ENCODE results near the gene CCNL2.
"Not testable (repeated sequence)": the region's sequence is repeated elsewhere in the genome, so short reads cannot be mapped to it uniquely, and the experiment has no call there.

Gene CCNL2

DNA sequence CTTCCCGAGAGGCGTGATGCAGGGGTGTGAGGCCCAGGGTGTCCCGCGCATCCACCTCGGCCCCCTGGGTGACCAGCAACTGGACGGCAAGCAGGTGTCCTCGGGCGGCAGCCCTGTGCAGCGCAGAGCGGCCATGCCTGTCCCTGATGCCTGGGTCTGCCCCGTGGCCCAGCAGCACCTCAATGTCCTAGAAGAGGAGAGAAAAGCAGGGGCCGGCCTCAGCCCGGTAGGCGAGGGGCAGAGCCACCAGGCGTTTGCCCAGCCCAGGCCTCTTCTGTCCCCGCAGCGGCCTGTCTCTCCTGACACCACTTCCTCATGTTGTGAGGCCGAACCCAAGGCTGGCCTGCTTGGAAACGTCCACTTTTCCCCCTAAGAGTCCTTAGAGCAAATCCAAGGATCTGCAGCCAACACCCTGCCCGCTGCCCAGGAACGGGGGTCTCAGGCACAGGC is 20.3 kb upstream of the CCNL2 start:
- Histone ChIP-seq H3K27me3 (ENCODE audit: insufficient read depth, poor library complexity, severe bottlenecking) (no peaks in the 10 kb centered on the region), H3K27ac (replicated peaks) (no peak overlapping the region), H3K4me3 (replicated peaks; ENCODE audit: insufficient read depth, low read length) (no peak overlapping the region)
- TF ChIP-seq, protein P1, sequence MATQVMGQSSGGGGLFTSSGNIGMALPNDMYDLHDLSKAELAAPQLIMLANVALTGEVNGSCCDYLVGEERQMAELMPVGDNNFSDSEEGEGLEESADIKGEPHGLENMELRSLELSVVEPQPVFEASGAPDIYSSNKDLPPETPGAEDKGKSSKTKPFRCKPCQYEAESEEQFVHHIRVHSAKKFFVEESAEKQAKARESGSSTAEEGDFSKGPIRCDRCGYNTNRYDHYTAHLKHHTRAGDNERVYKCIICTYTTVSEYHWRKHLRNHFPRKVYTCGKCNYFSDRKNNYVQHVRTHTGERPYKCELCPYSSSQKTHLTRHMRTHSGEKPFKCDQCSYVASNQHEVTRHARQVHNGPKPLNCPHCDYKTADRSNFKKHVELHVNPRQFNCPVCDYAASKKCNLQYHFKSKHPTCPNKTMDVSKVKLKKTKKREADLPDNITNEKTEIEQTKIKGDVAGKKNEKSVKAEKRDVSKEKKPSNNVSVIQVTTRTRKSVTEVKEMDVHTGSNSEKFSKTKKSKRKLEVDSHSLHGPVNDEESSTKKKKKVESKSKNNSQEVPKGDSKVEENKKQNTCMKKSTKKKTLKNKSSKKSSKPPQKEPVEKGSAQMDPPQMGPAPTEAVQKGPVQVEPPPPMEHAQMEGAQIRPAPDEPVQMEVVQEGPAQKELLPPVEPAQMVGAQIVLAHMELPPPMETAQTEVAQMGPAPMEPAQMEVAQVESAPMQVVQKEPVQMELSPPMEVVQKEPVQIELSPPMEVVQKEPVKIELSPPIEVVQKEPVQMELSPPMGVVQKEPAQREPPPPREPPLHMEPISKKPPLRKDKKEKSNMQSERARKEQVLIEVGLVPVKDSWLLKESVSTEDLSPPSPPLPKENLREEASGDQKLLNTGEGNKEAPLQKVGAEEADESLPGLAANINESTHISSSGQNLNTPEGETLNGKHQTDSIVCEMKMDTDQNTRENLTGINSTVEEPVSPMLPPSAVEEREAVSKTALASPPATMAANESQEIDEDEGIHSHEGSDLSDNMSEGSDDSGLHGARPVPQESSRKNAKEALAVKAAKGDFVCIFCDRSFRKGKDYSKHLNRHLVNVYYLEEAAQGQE (IDR thresholded peaks at IDR 0.05; ENCODE audit: insufficient replicate concordance, low read depth): no peak
- TF ChIP-seq, protein P2, sequence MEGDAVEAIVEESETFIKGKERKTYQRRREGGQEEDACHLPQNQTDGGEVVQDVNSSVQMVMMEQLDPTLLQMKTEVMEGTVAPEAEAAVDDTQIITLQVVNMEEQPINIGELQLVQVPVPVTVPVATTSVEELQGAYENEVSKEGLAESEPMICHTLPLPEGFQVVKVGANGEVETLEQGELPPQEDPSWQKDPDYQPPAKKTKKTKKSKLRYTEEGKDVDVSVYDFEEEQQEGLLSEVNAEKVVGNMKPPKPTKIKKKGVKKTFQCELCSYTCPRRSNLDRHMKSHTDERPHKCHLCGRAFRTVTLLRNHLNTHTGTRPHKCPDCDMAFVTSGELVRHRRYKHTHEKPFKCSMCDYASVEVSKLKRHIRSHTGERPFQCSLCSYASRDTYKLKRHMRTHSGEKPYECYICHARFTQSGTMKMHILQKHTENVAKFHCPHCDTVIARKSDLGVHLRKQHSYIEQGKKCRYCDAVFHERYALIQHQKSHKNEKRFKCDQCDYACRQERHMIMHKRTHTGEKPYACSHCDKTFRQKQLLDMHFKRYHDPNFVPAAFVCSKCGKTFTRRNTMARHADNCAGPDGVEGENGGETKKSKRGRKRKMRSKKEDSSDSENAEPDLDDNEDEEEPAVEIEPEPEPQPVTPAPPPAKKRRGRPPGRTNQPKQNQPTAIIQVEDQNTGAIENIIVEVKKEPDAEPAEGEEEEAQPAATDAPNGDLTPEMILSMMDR (IDR thresholded peaks at IDR 0.05; ENCODE audit: insufficient read depth, low read length): no peak
- no peak for TF ChIP-seq GABPA (IDR thresholded peaks at IDR 0.05; ENCODE audit: low read depth)
- no peak for TF ChIP-seq POLR2AphosphoS5 (IDR thresholded peaks at IDR 0.05; ENCODE audit: low read depth)
- TF ChIP-seq SPI1 (IDR thresholded peaks at IDR 0.05; ENCODE audit: borderline replicate concordance, low read depth): no peak
- no peak for DNase-seq (ENCODE audit: low read depth in 1 of 2, low spot score in 1 of 2)

DNA sequence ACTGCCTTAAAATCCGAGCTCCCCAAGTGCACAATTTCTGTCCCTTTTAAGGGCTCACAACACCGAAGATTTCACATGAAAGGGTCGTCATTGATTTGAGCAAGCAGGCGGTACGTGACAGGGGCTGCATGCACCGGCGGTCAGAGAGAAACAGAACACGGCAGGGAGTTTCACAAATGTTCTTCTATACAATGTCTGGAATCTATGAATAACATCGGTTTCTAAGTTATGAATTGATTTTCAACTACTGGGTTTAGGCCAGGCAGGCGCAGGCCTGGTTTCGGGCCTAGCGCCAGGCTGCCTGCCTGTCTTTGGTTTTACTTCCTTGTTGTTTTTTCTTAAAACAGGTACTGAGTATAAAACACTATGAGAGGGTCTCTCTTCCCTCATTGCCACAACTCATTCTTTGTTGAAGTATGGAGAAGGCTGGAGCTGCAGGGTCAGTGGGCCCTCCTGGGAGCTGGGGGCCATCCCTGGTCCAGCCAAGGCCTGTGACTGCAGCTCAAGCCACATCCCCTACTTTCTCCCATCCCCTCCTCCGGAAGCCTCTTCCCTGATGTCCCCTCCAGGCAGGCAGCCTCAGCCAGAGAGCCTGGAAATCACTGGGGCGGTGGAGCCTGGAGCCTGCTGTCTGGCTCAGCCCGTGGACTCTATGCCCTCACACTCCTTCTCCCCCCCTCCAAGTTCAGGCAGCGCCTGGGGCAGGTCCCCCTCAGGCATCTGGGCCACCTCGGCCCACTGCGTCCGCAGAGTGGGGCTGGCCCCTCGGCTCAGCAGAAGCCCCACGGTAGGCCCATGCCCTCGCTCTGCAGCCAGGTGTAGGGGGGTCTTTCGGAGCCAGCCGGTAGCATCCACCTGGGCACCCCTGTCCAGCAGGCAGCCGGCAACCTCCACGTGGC is 19.6 kb upstream of the CCNL2 start:
- no peak overlapping the region for H3K4me3 ChIP-seq (replicated peaks; ENCODE audit: insufficient read depth, low read length)
- H3K27me3 ChIP-seq (ENCODE audit: insufficient read depth, poor library complexity, severe bottlenecking): no peaks in the 10 kb centered on the region
- DNase-seq (ENCODE audit: low read depth in 1 of 2, low spot score in 1 of 2): no peak
- no peak overlapping the region for H3K27ac ChIP-seq (replicated peaks)
- TF ChIP-seq, protein P1 (IDR thresholded peaks at IDR 0.05; ENCODE audit: insufficient replicate concordance, low read depth): no peak
- no peak for TF ChIP-seq GABPA (IDR thresholded peaks at IDR 0.05; ENCODE audit: low read depth)

DNA sequence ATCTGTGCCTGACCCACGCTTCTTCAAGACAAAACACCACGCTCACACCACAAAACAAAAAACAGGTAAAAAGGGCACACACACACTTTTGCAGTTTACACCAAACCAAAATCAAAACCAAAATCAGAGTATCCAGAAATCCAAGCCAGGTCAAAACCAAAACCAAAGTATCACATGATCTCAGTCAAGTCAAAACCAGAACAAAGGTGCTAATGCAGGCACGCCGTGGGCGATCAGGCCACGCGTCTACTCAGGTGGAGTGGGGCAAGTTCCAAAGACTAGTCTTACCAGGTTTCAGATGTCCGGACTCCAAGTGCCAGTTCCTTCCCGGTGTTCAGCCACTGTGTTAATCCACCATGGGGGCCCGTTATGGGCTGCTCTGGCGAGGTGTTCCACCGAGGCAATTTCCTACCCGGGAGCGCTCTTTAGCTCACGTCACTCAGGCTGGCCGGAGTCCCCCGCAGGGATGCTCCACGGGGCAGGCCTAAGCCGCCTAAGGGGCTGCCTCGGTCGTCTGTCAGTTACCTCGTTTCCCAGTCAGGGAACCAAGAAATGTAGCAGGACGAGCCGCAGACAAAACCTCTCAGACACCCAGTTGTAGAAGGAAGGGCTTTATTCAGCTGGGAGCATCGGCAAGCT is 18.8 kb upstream of the CCNL2 start:
- not testable (repeated sequence) for DNase-seq (ENCODE audit: low read depth in 1 of 2, low spot score in 1 of 2); H3K4me3 ChIP-seq (replicated peaks; ENCODE audit: insufficient read depth, low read length); H3K27me3 ChIP-seq (ENCODE audit: insufficient read depth, poor library complexity, severe bottlenecking); H3K27ac ChIP-seq (replicated peaks)

DNA sequence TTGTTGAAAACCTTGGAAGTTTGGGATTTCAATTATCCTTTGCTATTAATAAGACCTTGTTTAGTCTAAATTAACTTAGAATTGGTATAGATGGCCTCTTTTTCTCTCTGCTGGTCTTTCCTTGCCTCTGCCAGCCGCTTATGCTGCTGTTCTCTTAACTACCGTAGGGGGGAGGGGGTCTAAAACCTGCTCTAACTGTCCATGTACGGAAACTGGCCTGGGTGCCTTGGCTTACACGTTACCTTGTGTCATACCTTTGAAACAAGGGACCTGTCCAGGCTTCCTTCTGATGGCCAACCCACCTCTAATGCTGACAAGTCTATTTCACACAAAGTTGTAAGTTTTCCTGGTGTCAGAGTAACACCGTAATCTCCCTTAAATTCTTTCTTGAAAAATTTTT is 18.3 kb upstream of the CCNL2 start:
- H3K27ac ChIP-seq (replicated peaks); DNase-seq (ENCODE audit: low read depth in 1 of 2, low spot score in 1 of 2); H3K4me3 ChIP-seq (replicated peaks; ENCODE audit: insufficient read depth, low read length); H3K27me3 ChIP-seq (ENCODE audit: insufficient read depth, poor library complexity, severe bottlenecking): not testable (repeated sequence)

DNA sequence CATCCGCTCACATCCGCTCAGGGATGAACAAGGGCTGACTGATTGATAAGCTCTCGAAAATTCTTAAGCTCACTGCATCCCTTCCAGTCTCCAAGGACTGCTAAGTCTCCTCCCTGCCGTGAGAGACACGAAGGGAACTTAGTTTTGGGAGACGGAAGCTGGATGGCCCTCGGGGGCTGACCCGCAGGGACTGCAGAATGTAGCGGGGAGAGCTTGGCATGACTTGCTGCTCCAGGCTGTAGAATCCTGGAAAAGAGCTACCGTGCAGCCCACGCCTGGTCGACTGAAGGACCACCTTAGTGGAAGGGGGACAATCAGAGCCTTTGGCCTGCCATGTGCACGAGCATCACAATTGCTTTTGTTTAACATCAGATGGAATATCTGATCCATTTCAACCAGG is 16.6 kb upstream of the CCNL2 start:
- Histone ChIP-seq H3K4me3 (replicated peaks; ENCODE audit: insufficient read depth, low read length) (no peak overlapping the region), H3K27me3 (ENCODE audit: insufficient read depth, poor library complexity, severe bottlenecking) (no peaks in the 10 kb centered on the region), H3K27ac (replicated peaks) (no peak overlapping the region)
- DNase-seq (ENCODE audit: low read depth in 1 of 2, low spot score in 1 of 2): no peak
- TF ChIP-seq SPI1 (IDR thresholded peaks at IDR 0.05; ENCODE audit: borderline replicate concordance, low read depth) (no peak), POLR2AphosphoS5 (IDR thresholded peaks at IDR 0.05; ENCODE audit: low read depth) (no peak), GABPA (IDR thresholded peaks at IDR 0.05; ENCODE audit: low read depth) (no peak)
- TF ChIP-seq, protein P2 (IDR thresholded peaks at IDR 0.05; ENCODE audit: insufficient read depth, low read length): no peak
- TF ChIP-seq, protein P1 (IDR thresholded peaks at IDR 0.05; ENCODE audit: insufficient replicate concordance, low read depth): no peak

DNA sequence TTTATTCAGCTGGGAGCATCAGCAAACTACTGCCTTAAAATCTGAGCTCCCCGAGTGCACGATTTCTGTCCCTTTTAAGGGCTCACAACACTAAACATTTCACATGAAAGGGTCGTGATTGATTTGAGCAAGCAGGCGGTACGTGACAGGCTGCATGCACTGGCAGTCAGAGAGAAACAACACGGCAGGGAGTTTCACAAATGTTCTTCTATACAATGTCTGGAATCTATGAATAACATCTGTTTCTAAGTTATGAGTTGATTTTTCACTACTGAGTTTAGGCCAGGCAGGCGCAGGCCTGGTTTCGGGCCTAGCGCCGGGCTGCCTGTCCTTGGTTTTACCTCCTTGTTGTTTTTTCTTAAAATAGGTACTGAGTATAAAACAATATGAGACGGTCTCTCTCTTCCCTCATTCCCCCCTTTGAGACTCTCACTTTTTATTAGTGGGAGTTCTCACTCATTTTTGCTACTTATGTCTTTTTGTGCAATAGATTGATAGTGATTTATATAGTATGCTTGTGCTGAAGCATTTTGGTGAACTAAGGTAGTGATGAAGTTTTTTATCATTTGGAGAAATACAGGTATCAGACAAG is 13.3 kb upstream of the CCNL2 start:
- not testable (repeated sequence) for H3K27me3 ChIP-seq (ENCODE audit: insufficient read depth, poor library complexity, severe bottlenecking); H3K4me3 ChIP-seq (replicated peaks; ENCODE audit: insufficient read depth, low read length); H3K27ac ChIP-seq (replicated peaks); DNase-seq (ENCODE audit: low read depth in 1 of 2, low spot score in 1 of 2)

Measured in HL-60 (cell line).